Neural cell (in vitro differentiated cells): Measurements from ENCODE around the gene L3MBTL2. TPM values are rescaled to one million over a fixed set of nuclear protein-coding genes. Genes with fewer than 3 reads are reported as not detected.

Experiments used
- H2AFZ ChIP-seq: fragments of 200-600, 300-800 bp; sonication (generic), shearing (Covaris generic); 2 replicates; pipeline ENCODE4 v1.6.0; 2014; ENCODE audit warnings: low read depth, mild to moderate bottlenecking, antibody characterized with exemption, low read length, moderate library complexity
- H3F3A ChIP-seq: fragments of 200-600 bp; shearing (Covaris generic); 2 replicates; pipeline ENCODE4 v1.6.1; 2016; ENCODE audit warnings: mild to moderate bottlenecking, moderate library complexity, mixed read lengths, antibody characterized with exemption, low read length; ENCODE audit not compliant: insufficient read depth, poor library complexity, severe bottlenecking
- H3K27ac ChIP-seq: fragments of 200-600, 300-800 bp; sonication (generic), shearing (Covaris generic); 2 replicates; pipeline ENCODE4 v1.5.1; 2014; ENCODE audit warnings: mild to moderate bottlenecking, low read length, moderate library complexity
- H3K27me3 ChIP-seq: fragments of 300-800, 200-600 bp; sonication (generic), shearing (Covaris generic); 2 replicates; pipeline ENCODE4 v1.6.0; 2014; ENCODE audit warnings: mild to moderate bottlenecking, low read depth, low read length, moderate library complexity; ENCODE audit not compliant: insufficient read depth
- H3K36me3 ChIP-seq: fragments of 300-800, 200-600 bp; sonication (generic), shearing (Covaris generic); 2 replicates; pipeline ENCODE4 v1.5.1; 2014; ENCODE audit warnings: mild to moderate bottlenecking, antibody characterized with exemption, low read length, moderate library complexity; ENCODE audit not compliant: insufficient read depth
- H3K4me2 ChIP-seq: fragments of 300-800, 200-600 bp; sonication (generic), shearing (Covaris generic); 2 replicates; pipeline ENCODE4 v1.6.0; 2014; ENCODE audit warnings: mild to moderate bottlenecking, low read length
- H3K4me3 ChIP-seq: fragments of 300-800, 200-600 bp; sonication (generic), shearing (Covaris generic); 2 replicates; pipeline ENCODE4 v1.5.1; 2014; ENCODE audit warnings: mild to moderate bottlenecking, low read length, moderate library complexity
- H3K79me2 ChIP-seq: fragments of 200-600 bp; shearing (Covaris generic); replicated peaks from 2 replicates; pipeline ENCODE4 v1.6.0; 2014; ENCODE audit warnings: mild to moderate bottlenecking, low read length, moderate library complexity; ENCODE audit not compliant: insufficient read depth
- H3K9ac ChIP-seq: fragments of 300-800, 200-600 bp; sonication (generic), shearing (Covaris generic); 2 replicates; pipeline ENCODE4 v1.6.1; 2016; ENCODE audit warnings: mild to moderate bottlenecking, low read length, mixed read lengths
- H3K9me2 ChIP-seq: fragments of 200-600 bp; shearing (Covaris generic); 2 replicates; pipeline ENCODE4 v1.6.1; 2016; ENCODE audit warnings: mild to moderate bottlenecking, low read length, mixed read lengths; ENCODE audit not compliant: insufficient read depth
- H3K9me3 ChIP-seq: fragments of 200-600, 300-800 bp; sonication (generic), shearing (Covaris generic); 2 replicates; pipeline ENCODE4 v1.6.1; 2016; ENCODE audit warnings: mild to moderate bottlenecking, mixed run types, low read length, moderate library complexity, mixed read lengths
- H4K20me1 ChIP-seq: fragments of 200-600 bp; shearing (Covaris generic); 2 replicates; pipeline ENCODE4 v1.6.1; 2016; ENCODE audit warnings: mild to moderate bottlenecking, mixed run types; ENCODE audit not compliant: insufficient read depth
- EP300 ChIP-seq: fragments of 450-650 bp; conservative IDR thresholded peaks from 2 replicates; pipeline ENCODE4 v1.6.1; 2014; ENCODE audit warnings: antibody characterized with exemption, mild to moderate bottlenecking, moderate library complexity; ENCODE audit not compliant: poor library complexity, severe bottlenecking
- EZH2 ChIP-seq: fragments of 200-600, 300-800 bp; shearing (Covaris generic), sonication (generic); IDR thresholded peaks from 2 replicates; pipeline ENCODE4 v1.6.1; 2014; ENCODE audit warnings: antibody characterized with exemption, low read length, borderline replicate concordance, mild to moderate bottlenecking; ENCODE audit not compliant: insufficient read depth, poor library complexity, severe bottlenecking
- MXI1 ChIP-seq: fragments of 450-650 bp; conservative IDR thresholded peaks from 2 replicates; pipeline ENCODE4 v1.6.1; 2014; ENCODE audit warnings: antibody characterized with exemption, mild to moderate bottlenecking; ENCODE audit not compliant: poor library complexity, severe bottlenecking
- POLR2AphosphoS5 ChIP-seq: IDR thresholded peaks from 2 replicates; pipeline ENCODE4 v1.6.1; 2012
- RAD21 ChIP-seq: fragments of 450-650 bp; conservative IDR thresholded peaks from 2 replicates; pipeline ENCODE4 v1.6.1; 2014; ENCODE audit warnings: antibody characterized with exemption, mild to moderate bottlenecking, moderate library complexity
- SMC3 ChIP-seq: fragments of 450-650 bp; conservative IDR thresholded peaks from 2 replicates; pipeline ENCODE4 v1.6.1; 2014; ENCODE audit warnings: antibody characterized with exemption, mild to moderate bottlenecking, moderate library complexity; ENCODE audit not compliant: poor library complexity
- TAF1 ChIP-seq: IDR thresholded peaks from 2 replicates; pipeline ENCODE4 v1.6.1; 2012; ENCODE audit warnings: low read depth
- polyA plus RNA-seq: library from polyadenylated mRNA; depleted of rRNA; stranded (reverse); fragments of >200 nt; gene quantifications from 2 replicates; pipeline ENCODE4 v1.2.3, GENCODE V29; 2014
- TF ChIP-seq, protein P1 (sequence below): IDR thresholded peaks from 2 replicates; pipeline ENCODE4 v1.6.1; 2012; ENCODE audit warnings: borderline replicate concordance
- TF ChIP-seq, protein P2 (sequence below): fragments of 450-650 bp; IDR thresholded peaks from 2 replicates; pipeline ENCODE4 v1.5.1; 2014; ENCODE audit warnings: antibody characterized with exemption, mild to moderate bottlenecking, moderate library complexity; ENCODE audit not compliant: poor library complexity, severe bottlenecking

The L3MBTL2 gene
- polyA plus RNA-seq, 1 donor from 2014 or later, result 32.5 TPM

DNA sequence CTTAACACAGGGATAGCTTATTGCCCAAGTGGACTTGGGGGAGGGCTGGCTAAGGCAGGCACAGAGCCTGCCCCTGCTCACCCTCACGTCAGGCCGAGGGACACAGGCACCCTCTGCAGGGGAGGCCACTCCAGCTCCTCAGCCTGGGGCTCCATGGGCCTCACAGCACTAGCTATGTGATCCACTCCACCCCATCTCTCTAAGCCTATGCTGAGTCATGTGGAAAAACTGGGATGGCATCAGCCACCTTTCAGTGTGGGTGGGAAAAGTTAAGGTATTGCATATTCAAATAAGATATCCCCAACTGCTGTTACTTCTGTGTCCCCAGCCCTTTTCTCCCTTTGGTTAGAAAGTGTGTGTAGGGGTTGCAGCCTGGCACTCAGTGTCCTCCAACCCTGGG, 58.6 kb downstream of the L3MBTL2 start:
- Histone ChIP-seq H3K9ac (no peak overlapping the region), H3K4me2 (no peak overlapping the region), H3K27me3 (no peaks in the 10 kb centered on the region), H3K4me3 (no peak overlapping the region), H2AFZ (no peak overlapping the region), H3K79me2 (no peaks in the 10 kb centered on the region), H3K9me2 (no peaks in the 10 kb centered on the region), H3K36me3 (peaks cover 7% of the 10 kb centered on the region), H4K20me1 (no peaks in the 10 kb centered on the region), H3K9me3 (no peaks in the 10 kb centered on the region), H3F3A (no peaks in the 10 kb centered on the region), H3K27ac (no peak overlapping the region)
- no peak for TF ChIP-seq EZH2
- TF ChIP-seq TAF1, result no peak
- TF ChIP-seq, protein P1, sequence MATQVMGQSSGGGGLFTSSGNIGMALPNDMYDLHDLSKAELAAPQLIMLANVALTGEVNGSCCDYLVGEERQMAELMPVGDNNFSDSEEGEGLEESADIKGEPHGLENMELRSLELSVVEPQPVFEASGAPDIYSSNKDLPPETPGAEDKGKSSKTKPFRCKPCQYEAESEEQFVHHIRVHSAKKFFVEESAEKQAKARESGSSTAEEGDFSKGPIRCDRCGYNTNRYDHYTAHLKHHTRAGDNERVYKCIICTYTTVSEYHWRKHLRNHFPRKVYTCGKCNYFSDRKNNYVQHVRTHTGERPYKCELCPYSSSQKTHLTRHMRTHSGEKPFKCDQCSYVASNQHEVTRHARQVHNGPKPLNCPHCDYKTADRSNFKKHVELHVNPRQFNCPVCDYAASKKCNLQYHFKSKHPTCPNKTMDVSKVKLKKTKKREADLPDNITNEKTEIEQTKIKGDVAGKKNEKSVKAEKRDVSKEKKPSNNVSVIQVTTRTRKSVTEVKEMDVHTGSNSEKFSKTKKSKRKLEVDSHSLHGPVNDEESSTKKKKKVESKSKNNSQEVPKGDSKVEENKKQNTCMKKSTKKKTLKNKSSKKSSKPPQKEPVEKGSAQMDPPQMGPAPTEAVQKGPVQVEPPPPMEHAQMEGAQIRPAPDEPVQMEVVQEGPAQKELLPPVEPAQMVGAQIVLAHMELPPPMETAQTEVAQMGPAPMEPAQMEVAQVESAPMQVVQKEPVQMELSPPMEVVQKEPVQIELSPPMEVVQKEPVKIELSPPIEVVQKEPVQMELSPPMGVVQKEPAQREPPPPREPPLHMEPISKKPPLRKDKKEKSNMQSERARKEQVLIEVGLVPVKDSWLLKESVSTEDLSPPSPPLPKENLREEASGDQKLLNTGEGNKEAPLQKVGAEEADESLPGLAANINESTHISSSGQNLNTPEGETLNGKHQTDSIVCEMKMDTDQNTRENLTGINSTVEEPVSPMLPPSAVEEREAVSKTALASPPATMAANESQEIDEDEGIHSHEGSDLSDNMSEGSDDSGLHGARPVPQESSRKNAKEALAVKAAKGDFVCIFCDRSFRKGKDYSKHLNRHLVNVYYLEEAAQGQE, result no peak
- no peak for TF ChIP-seq EP300

DNA sequence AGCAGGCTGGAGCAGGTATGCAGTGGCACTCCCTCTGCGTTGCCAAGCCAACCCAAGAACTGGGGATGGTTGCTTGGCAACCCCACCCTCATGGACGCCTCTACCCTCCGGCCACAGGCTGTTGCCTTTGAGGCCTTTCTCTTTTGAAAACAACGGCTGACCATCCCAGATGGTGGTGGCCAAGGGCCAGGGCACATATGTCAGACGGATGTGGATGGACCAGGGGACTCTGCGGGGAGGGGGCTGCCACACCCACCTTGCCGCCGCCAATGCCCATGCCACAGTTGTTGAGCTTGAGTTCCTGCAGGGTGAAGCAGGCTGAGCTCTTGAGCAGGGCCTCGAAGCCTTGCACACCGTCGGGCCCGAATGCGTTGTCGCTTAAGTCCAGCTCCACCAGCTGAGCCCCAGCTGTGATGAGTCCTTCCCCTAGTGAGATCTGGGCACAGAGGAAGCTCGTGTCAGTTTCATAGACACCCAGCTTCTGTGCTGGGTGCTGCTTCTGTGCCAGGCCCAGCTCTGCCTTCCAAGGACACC, 59.4 kb downstream of the L3MBTL2 start:
- no peaks in the 10 kb centered on the region for H3K79me2 ChIP-seq
- no peak overlapping the region for H3K9ac ChIP-seq
- H3K4me3 ChIP-seq, result no peak overlapping the region
- H3K27ac ChIP-seq, result no peak overlapping the region
- H4K20me1 ChIP-seq, result no peaks in the 10 kb centered on the region
- H3K4me2 ChIP-seq, result no peak overlapping the region
- TF ChIP-seq EP300, result no peak
- no peak for TF ChIP-seq EZH2
- no peak for TF ChIP-seq POLR2AphosphoS5
- TF ChIP-seq MXI1, result no peak
- TF ChIP-seq SMC3, result no peak
- no peak for TF ChIP-seq TAF1
- TF ChIP-seq RAD21, result no peak
- TF ChIP-seq, protein P1, result no peak
- TF ChIP-seq, protein P2, sequence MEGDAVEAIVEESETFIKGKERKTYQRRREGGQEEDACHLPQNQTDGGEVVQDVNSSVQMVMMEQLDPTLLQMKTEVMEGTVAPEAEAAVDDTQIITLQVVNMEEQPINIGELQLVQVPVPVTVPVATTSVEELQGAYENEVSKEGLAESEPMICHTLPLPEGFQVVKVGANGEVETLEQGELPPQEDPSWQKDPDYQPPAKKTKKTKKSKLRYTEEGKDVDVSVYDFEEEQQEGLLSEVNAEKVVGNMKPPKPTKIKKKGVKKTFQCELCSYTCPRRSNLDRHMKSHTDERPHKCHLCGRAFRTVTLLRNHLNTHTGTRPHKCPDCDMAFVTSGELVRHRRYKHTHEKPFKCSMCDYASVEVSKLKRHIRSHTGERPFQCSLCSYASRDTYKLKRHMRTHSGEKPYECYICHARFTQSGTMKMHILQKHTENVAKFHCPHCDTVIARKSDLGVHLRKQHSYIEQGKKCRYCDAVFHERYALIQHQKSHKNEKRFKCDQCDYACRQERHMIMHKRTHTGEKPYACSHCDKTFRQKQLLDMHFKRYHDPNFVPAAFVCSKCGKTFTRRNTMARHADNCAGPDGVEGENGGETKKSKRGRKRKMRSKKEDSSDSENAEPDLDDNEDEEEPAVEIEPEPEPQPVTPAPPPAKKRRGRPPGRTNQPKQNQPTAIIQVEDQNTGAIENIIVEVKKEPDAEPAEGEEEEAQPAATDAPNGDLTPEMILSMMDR, result no peak
- no peak overlapping the region for H2AFZ ChIP-seq
- no peaks in the 10 kb centered on the region for H3K9me2 ChIP-seq
- H3K9me3 ChIP-seq, result no peaks in the 10 kb centered on the region
- H3K36me3 ChIP-seq, result peaks cover 7% of the 10 kb centered on the region
- H3K27me3 ChIP-seq, result no peaks in the 10 kb centered on the region
- H3F3A ChIP-seq, result no peaks in the 10 kb centered on the region
